ENCODE measurements around the gene ZNF480.
"Not testable (repeated sequence)": the region's sequence is repeated elsewhere in the genome, so short reads cannot be mapped to it uniquely, and the experiment has no call there.

ZNF480 gene

DNA sequence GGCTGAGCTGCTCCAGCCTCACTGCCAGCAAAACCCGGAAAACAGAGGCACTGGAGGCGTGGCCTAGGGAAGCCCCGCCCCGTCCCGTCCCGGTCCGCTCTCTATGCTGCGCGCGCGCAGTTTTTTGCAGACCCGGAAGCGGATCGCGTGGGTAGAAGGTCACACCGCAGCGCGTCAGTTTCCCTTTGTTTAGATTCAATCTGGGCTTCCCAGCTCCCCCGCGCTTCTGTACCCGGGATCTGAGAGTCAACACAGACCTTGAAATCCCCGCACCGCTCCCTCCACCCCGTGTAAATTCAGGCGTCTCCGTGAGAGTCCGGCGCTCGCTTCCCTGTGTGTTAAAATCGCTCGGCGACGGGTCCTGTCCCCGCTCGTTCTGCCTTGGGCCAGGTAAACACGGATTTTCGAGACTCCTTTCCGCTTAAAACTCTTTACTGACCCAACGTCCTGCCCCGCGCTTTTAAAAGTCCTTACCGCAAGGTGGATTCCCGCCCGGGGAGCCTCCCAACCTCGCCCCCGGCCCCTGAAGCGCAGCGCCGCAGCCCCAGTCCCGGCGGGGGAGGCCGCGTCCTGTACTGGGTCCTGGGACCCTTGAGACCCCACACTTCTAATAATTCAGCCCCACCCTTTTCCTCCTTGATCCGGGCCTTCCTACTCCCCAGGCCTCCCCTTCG is 39.3 kb downstream of the ZNF480 start, which contains the start of gene ZNF610:
Gene ZNF610 (plus strand): TSS at position 127 of the 674 bp plus-strand sequence. CDS start 12,930 bp downstream, outside the sequence.
- Histone ChIP-seq H3K4me1 (ENCODE audit: control insufficient read depth, low read length) (no peaks in the 10 kb centered on the region), H3F3A (ENCODE audit: control insufficient read depth, insufficient read depth) (no peaks in the 10 kb centered on the region), H3K4me3 (ENCODE audit: low read length) (no peak within 1 kb of the TSS), H4K20me1 (ENCODE audit: control insufficient read depth, insufficient read depth, low read depth, low read length) (no peaks in the 10 kb centered on the region), H3K9me2 (replicated peaks; ENCODE audit: control insufficient read depth, low read length) (no peaks in the 10 kb centered on the region), H3K36me3 (ENCODE audit: control insufficient read depth, low read length) (no peaks in the 10 kb centered on the region), H3K27me3 (ENCODE audit: control insufficient read depth, low read length) (no peaks in the 10 kb centered on the region), H3K27ac (ENCODE audit: low read depth, low read length) (no peak within 1 kb of the TSS), H3K9me3 (ENCODE audit: control insufficient read depth, insufficient read depth, low read length) (peaks cover 12% of the 10 kb centered on the region; the same call in 1 of the 2 replicates), H3K4me2 (ENCODE audit: low read length) (no peak within 1 kb of the TSS), H3K79me2 (ENCODE audit: control insufficient read depth, low read length) (no peaks in the 10 kb centered on the region)
- TF ChIP-seq, protein P1, sequence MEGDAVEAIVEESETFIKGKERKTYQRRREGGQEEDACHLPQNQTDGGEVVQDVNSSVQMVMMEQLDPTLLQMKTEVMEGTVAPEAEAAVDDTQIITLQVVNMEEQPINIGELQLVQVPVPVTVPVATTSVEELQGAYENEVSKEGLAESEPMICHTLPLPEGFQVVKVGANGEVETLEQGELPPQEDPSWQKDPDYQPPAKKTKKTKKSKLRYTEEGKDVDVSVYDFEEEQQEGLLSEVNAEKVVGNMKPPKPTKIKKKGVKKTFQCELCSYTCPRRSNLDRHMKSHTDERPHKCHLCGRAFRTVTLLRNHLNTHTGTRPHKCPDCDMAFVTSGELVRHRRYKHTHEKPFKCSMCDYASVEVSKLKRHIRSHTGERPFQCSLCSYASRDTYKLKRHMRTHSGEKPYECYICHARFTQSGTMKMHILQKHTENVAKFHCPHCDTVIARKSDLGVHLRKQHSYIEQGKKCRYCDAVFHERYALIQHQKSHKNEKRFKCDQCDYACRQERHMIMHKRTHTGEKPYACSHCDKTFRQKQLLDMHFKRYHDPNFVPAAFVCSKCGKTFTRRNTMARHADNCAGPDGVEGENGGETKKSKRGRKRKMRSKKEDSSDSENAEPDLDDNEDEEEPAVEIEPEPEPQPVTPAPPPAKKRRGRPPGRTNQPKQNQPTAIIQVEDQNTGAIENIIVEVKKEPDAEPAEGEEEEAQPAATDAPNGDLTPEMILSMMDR (IDR thresholded peaks at IDR 0.05; ENCODE audit: low read depth, low read length, poor library complexity, severe bottlenecking) = no peak
- no peak for TF ChIP-seq EZH2phosphoT487 (IDR thresholded peaks at IDR 0.05; ENCODE audit: borderline replicate concordance, low read length)

GRCh38 chr19:52336791-52337381 is 39.9 kb downstream of the ZNF480 start:
- no peak overlapping the region for H3K4me2 ChIP-seq (ENCODE audit: low read length)
- TF ChIP-seq, protein P1 (IDR thresholded peaks at IDR 0.05; ENCODE audit: low read depth, low read length, poor library complexity, severe bottlenecking) = no peak
- no peak for TF ChIP-seq EZH2phosphoT487 (IDR thresholded peaks at IDR 0.05; ENCODE audit: borderline replicate concordance, low read length)
- no peaks in the 10 kb centered on the region for H3K27me3 ChIP-seq (ENCODE audit: control insufficient read depth, low read length)
- no peak overlapping the region for H3K4me3 ChIP-seq (ENCODE audit: low read length)
- no peaks in the 10 kb centered on the region for H3K4me1 ChIP-seq (ENCODE audit: control insufficient read depth, low read length)
- no peaks in the 10 kb centered on the region for H3F3A ChIP-seq (ENCODE audit: control insufficient read depth, insufficient read depth)
- no peaks in the 10 kb centered on the region for H4K20me1 ChIP-seq (ENCODE audit: control insufficient read depth, insufficient read depth, low read depth, low read length)
- H3K27ac ChIP-seq (ENCODE audit: low read depth, low read length) = no peak overlapping the region
- no peaks in the 10 kb centered on the region for H3K79me2 ChIP-seq (ENCODE audit: control insufficient read depth, low read length)
- peaks cover 6% of the 10 kb centered on the region; the same call in 1 of the 2 replicates for H3K9me3 ChIP-seq (ENCODE audit: control insufficient read depth, insufficient read depth, low read length)
- H3K9me2 ChIP-seq (replicated peaks; ENCODE audit: control insufficient read depth, low read length) = no peaks in the 10 kb centered on the region
- H3K36me3 ChIP-seq (ENCODE audit: control insufficient read depth, low read length) = no peaks in the 10 kb centered on the region

GRCh38 chr19:52339022-52339421 is 42.1 kb downstream of the ZNF480 start:
- H3K9me3 ChIP-seq (ENCODE audit: control insufficient read depth, insufficient read depth, low read length); H3K27ac ChIP-seq (ENCODE audit: low read depth, low read length); H3K36me3 ChIP-seq (ENCODE audit: control insufficient read depth, low read length); H4K20me1 ChIP-seq (ENCODE audit: control insufficient read depth, insufficient read depth, low read depth, low read length); H3K27me3 ChIP-seq (ENCODE audit: control insufficient read depth, low read length); H3K4me3 ChIP-seq (ENCODE audit: low read length); H3K4me1 ChIP-seq (ENCODE audit: control insufficient read depth, low read length); H3K79me2 ChIP-seq (ENCODE audit: control insufficient read depth, low read length); H3K9me2 ChIP-seq (replicated peaks; ENCODE audit: control insufficient read depth, low read length); H3K4me2 ChIP-seq (ENCODE audit: low read length); H3F3A ChIP-seq (ENCODE audit: control insufficient read depth, insufficient read depth): not testable (repeated sequence)

DNA sequence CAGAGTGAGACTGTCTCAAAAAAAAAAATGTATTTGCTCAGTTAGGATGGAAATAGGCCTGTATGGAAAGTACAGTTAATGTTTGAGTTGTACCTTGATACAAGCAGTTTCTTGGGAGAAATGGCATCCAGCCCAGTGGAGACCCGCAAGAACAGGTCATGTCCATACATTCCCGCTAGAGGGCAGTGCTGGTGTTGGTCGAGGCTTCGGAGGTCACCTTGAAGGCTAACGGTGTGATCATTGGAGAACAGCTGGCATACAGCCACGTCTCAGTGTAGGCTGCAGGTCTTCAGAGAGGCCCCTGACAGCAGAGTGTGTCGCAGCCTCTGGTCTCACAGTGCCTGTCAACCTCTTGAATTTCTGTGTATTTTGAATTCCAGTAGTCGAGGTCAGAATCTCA is 46.6 kb downstream of the ZNF480 start:
- H3K9me3 ChIP-seq (ENCODE audit: control insufficient read depth, insufficient read depth, low read length) = no peaks in the 10 kb centered on the region; the same call in 1 of the 2 replicates
- H3K36me3 ChIP-seq (ENCODE audit: control insufficient read depth, low read length) = no peaks in the 10 kb centered on the region
- no peaks in the 10 kb centered on the region for H3K9me2 ChIP-seq (replicated peaks; ENCODE audit: control insufficient read depth, low read length)
- no peaks in the 10 kb centered on the region for H3K79me2 ChIP-seq (ENCODE audit: control insufficient read depth, low read length)
- H3K4me1 ChIP-seq (ENCODE audit: control insufficient read depth, low read length) = no peaks in the 10 kb centered on the region
- H3K27me3 ChIP-seq (ENCODE audit: control insufficient read depth, low read length) = no peaks in the 10 kb centered on the region
- no peaks in the 10 kb centered on the region for H4K20me1 ChIP-seq (ENCODE audit: control insufficient read depth, insufficient read depth, low read depth, low read length)
- no peak overlapping the region for H3K4me2 ChIP-seq (ENCODE audit: low read length)
- H3K27ac ChIP-seq (ENCODE audit: low read depth, low read length) = no peak overlapping the region
- no peaks in the 10 kb centered on the region for H3F3A ChIP-seq (ENCODE audit: control insufficient read depth, insufficient read depth)
- H3K4me3 ChIP-seq (ENCODE audit: low read length) = no peak overlapping the region
- TF ChIP-seq, protein P1 (IDR thresholded peaks at IDR 0.05; ENCODE audit: low read depth, low read length, poor library complexity, severe bottlenecking) = peak; percentile 68
- no peak for TF ChIP-seq EZH2phosphoT487 (IDR thresholded peaks at IDR 0.05; ENCODE audit: borderline replicate concordance, low read length)
